Natural killer cell treated with Interleukin-12 subunit alpha and Interleukin-12 subunit beta and Interleukin-15 and Interleukin-18, amount 100 ng/mL, for 72 hours (primary cell): ENCODE measurements around the gene SMIM14. TPM values are rescaled to one million over a fixed set of nuclear protein-coding genes. Genes with fewer than 3 reads are reported as not detected.
"Not testable (repeated sequence)": the region's sequence is repeated elsewhere in the genome, so short reads cannot be mapped to it uniquely, and the experiment has no call there.

ENCODE experiments used
- ATAC-seq, 2 donors: fragments of 150-1000 bp; cut with Tn5 transposase in 1 of 2; sonication (Bioruptor Pico), chemical (Tn5 transposase) in 1 of 2; 2 replicates each; pipeline ENCODE4 v1.10.0; 2021
- DNase-seq: peaks from one replicate; pipeline ENCODE4 v3.0.0; 2022; ENCODE audit warnings: low spot score
- H3K27ac Mint-ChIP-seq, 2 donors: 1 replicate in 1 of 2; 2 replicates in 1 of 2; pipeline ENCODE4 v1.8.0; 2022; ENCODE audit warnings: mixed read lengths in 2 of 2, mild to moderate bottlenecking in 1 of 2, moderate library complexity in 1 of 2
- H3K27me3 Mint-ChIP-seq, 2 donors: 1 replicate in 1 of 2; 2 replicates in 1 of 2; pipeline ENCODE4 v1.8.0; 2022; ENCODE audit warnings: mixed read lengths in 2 of 2
- H3K36me3 Mint-ChIP-seq: one replicate; pipeline ENCODE4 v1.8.0; 2022; ENCODE audit warnings: mixed read lengths
- H3K4me1 Mint-ChIP-seq, 2 donors: 1 replicate in 1 of 2; 2 replicates in 1 of 2; pipeline ENCODE4 v1.8.0; 2022; ENCODE audit warnings: low read depth in 2 of 2, mixed read lengths in 2 of 2, mild to moderate bottlenecking in 1 of 2
- H3K4me3 Mint-ChIP-seq: one replicate; pipeline ENCODE4 v1.8.0; 2022; ENCODE audit warnings: mixed read lengths
- H3K9me3 Mint-ChIP-seq: 2 replicates; pipeline ENCODE4 v1.8.0; 2022; ENCODE audit warnings: mixed read lengths
- total RNA-seq, 2 donors: library from RNA; stranded (reverse); gene quantifications; one replicate each; pipeline ENCODE4 v1.2.3, GENCODE V29; 2022

The SMIM14 gene
- total RNA-seq, 2 donors from 2014 or later = 2.5 to 7.8 TPM

DNA sequence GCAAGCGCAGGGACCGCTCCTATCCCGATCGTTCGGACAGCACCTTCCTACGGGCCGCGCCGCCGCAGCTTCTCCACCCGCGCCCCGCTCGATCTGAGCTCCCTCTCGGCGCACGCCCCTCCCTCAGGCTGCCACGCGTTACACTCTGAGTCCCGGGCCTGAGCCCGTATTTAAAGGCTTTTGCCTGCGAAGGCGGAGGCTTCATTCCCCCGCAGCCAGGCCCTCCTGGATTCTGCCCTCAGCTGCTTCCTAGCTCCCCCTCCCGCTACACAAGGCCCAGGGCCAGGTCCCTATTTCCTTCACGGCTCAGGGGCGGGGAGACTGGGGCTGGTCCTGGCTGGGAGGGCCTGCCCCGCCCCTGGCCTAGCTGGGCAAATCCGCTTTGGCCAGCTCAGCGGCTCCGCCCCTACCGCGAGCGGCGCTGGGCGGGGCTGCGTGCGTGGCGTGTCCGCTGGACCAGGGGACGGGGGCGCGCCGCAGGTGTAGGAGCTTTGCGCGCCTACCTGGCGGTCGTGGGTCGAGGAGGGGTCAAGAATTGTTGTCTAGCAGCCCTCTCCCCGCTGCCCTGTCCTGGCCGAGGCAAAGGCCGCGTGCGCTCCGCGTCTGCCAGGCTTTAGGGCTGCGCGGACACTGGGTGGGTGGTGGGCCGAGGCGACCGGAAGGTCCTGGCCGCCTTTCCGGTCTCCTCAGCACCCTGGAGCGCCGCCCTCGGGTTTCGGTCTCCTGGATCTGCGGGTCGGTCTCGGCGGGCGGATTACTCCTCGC is 111.2 kb downstream of the SMIM14 start, which contains the start of gene UGDH:
Gene UGDH, minus strand, starts transcription at position 144 of the 765 bp plus-strand sequence. CDS start 5,927 bp downstream, outside the sequence.
- H3K27ac Mint-ChIP-seq = peak within 1 kb of the TSS; percentile 77 to 96
- H3K27me3 Mint-ChIP-seq = no peaks in the 10 kb centered on the region
- peaks cover 18% of the 10 kb centered on the region for H3K36me3 Mint-ChIP-seq
- DNase-seq = peak; percentile 95
- peaks cover 16 to 18% of the 10 kb centered on the region in 2 donors for H3K4me1 Mint-ChIP-seq
- peak; percentile 99 for ATAC-seq
- peak within 1 kb of the TSS; percentile 97 for H3K4me3 Mint-ChIP-seq
- no peaks in the 10 kb centered on the region for H3K9me3 Mint-ChIP-seq

DNA sequence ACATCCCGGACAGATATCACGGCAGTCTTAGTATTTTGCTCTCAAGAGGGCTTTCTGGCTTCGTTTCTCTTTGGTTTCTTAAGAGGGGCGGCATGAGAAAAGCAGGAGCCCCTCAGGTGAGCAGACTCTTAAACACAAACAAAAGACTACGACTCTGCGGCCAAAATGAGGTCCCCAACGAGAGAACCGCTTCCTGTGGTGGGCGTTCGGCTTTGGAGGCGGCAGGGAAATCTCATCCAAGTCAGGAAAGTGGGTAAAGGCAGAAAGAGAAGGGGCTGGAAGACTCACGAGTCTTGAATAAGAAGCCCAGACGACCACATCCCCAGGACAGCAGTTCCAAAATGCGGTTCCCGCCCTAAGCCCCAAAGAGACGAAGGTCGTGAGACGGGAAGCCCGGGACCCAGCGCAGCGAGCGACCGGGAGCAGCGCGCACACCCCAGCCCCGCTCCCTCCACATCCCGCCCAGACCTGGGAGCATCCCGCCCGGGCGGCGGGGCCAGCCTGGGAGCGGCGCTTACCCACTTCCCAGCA is 111.8 kb downstream of the SMIM14 start:
- H3K4me3 Mint-ChIP-seq = peak overlapping the region; percentile 97
- peak overlapping the region; percentile 77 to 96 for H3K27ac Mint-ChIP-seq
- H3K36me3 Mint-ChIP-seq = peaks cover 13% of the 10 kb centered on the region
- peaks cover 14 to 18% of the 10 kb centered on the region in 2 donors for H3K4me1 Mint-ChIP-seq
- no peaks in the 10 kb centered on the region for H3K27me3 Mint-ChIP-seq
- no peak for DNase-seq
- H3K9me3 Mint-ChIP-seq = no peaks in the 10 kb centered on the region
- ATAC-seq = peak in 1 of 2 donors; percentile 34

DNA sequence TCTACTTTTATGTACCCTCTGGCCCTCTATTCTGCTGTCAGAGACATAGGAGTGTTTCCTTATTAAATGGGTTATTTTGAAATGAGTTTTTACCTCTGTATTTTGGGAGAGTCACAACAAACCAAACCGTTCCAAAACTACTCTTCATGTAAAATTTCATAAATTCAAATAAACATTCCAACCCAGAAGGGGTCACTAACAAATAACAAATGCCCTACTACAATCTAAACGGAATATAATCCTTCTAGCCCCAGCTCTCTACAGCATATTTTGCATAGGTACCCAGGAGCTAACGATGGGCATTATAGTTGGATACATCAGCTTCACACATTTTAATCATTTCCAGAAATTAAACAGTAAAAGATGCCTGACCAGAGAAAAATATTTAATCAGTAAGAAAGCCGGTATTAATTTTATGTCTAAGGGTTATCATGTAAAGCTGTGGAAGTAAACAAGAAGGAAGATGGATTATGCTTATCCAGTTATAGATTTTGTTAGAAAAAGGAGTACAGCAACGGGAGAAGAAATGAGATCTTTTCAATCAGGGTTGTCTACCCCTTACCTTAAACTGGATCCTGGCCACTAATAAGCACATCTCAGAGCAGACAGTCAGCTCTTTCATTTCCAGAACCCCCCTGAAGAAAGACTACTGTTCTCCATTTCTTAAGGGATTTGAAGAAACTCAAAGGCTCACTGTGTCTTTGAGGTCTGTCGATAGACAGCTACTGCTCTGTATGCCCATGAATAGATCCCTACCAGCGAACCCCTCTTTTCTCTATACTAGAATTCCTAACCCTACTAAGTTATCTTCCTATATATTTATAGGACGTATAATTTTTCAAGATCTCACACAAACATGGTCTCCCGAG is 112.6 kb downstream of the SMIM14 start:
- ATAC-seq = no peak
- peaks cover 7% of the 10 kb centered on the region for H3K36me3 Mint-ChIP-seq
- no peak for DNase-seq
- no peaks in the 10 kb centered on the region for H3K27me3 Mint-ChIP-seq
- H3K27ac Mint-ChIP-seq = peak overlapping the region; percentile 77 to 96
- H3K4me3 Mint-ChIP-seq = peak overlapping the region; percentile 97
- peaks cover 14 to 18% of the 10 kb centered on the region in 2 donors for H3K4me1 Mint-ChIP-seq
- H3K9me3 Mint-ChIP-seq = no peaks in the 10 kb centered on the region

DNA sequence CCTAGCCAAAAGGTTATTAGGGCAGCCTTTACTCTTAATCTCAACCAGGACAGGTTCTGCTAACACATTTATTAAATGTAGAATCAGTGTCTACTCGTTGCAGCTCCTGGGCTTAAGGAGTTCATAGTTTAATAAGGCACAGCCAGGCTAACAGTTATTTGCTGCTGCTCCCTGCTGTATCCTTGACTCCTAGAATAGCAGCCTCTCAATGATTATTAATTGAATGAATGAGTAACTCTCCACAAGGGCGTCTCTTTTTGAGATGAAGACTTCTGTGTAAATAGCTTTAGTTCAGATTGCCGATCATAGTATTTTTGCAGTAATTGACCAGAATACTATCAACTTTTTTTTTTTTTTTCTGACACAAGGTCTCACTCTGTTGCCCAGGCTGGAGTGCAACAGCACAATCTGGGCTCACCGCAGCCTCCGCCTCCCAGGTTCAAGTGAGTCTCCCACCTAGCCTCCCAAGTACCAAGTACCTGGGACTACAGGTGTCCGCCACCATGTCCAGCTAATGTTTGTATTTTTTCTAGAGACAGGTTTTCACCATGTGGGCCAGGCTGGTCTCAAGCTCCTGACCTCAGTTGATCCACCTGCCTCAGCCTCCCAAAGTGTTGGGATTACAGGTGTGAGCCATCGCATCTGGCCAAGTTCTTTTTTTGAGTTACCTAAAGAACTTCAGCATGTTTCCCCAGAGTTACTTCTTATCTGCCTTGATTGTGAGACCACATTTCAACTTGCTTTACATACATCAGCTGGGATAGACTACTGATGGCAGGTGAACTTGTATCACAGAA is 114.3 kb downstream of the SMIM14 start:
- H3K27ac Mint-ChIP-seq = no peak overlapping the region
- no peak for DNase-seq
- no peak overlapping the region for H3K4me3 Mint-ChIP-seq
- no peak for ATAC-seq
- no peaks in the 10 kb centered on the region for H3K9me3 Mint-ChIP-seq
- H3K4me1 Mint-ChIP-seq = peaks cover 14 to 18% of the 10 kb centered on the region in 2 donors
- no peaks in the 10 kb centered on the region for H3K36me3 Mint-ChIP-seq
- no peaks in the 10 kb centered on the region for H3K27me3 Mint-ChIP-seq

DNA sequence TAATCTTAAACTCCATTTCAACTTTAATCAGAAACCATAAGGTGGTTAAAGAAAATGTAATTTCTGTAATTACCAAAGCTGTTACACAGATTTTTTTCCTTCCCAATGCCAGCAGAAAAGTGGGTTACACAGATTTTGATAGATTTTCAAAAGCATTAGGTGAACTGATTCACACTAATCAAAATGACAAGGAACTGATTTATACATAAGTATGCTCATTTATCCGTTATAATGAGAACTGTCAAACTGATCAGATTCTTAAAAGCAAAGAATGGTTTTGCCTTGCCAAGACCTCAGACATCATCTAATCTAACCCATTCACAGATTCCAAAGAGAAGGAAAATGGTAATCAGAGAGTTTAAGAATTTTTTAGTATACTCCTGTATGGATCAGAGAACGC is 116.6 kb downstream of the SMIM14 start:
- ATAC-seq (no peak), DNase-seq (no peak)
- H3K4me1 Mint-ChIP-seq = peaks cover 10 to 13% of the 10 kb centered on the region in 2 donors
- no peak overlapping the region for H3K27ac Mint-ChIP-seq
- H3K27me3 Mint-ChIP-seq = no peaks in the 10 kb centered on the region
- H3K4me3 Mint-ChIP-seq = no peak overlapping the region
- H3K36me3 Mint-ChIP-seq = no peaks in the 10 kb centered on the region
- H3K9me3 Mint-ChIP-seq = no peaks in the 10 kb centered on the region

DNA sequence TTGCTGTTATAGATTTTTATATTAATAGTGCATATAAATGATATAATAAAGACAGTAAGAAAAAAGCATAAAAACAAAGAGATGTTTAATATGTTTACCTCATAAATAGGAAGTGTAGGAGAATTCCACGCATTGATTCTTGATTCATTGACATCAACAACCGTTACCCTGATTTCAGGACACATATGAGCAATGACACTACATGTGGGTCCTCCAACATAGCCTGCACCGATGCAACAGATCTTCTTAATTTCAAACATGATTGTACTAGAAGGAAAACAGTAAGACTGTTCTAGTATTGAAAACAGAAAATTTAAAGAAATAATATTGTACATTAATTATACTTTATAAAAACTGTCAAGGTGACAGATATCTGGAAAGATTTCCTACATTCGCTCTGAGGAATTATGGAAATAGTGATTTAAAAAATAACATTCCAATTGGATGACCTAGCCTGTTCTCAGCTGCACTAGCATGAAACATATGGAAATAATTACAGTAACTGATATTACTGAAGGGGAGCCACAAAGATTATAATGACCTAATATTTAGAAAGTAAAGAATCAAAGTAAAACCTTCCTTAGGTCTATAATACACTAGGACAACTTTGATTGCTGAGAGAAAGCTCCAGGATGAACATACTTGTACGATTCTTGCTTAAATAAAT is 117.3 kb downstream of the SMIM14 start:
- no peak overlapping the region for H3K27ac Mint-ChIP-seq
- no peak for ATAC-seq

DNA sequence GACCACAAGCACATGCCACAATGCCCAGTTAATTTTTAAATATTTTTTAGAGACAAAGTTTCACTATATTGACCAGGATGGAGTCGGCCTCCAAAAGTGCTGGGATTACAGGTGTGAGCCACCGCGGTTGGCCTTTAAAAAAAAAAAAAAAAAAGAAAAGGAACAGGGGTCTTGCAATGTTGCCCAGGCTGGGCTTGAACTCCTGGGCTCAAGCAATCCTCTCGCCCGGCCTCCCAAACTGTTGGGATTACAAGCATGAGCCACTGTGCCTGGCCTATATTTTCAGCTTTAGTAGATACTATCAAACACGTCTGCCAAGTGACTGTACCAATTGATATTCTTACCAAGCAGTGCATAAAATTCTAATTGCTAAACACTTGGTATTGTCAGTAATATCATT is 120.2 kb downstream of the SMIM14 start:
- ATAC-seq = no peak

More for the DNA sequence above, 117.3 kb downstream of the SMIM14 start:
- Mint-ChIP-seq H3K4me3 (no peak overlapping the region), H3K36me3 (no peaks in the 10 kb centered on the region), H3K9me3 (no peaks in the 10 kb centered on the region), H3K4me1 (peaks cover 7% of the 10 kb centered on the region in 2 donors), H3K27me3 (no peaks in the 10 kb centered on the region)
- no peak for DNase-seq

DNA sequence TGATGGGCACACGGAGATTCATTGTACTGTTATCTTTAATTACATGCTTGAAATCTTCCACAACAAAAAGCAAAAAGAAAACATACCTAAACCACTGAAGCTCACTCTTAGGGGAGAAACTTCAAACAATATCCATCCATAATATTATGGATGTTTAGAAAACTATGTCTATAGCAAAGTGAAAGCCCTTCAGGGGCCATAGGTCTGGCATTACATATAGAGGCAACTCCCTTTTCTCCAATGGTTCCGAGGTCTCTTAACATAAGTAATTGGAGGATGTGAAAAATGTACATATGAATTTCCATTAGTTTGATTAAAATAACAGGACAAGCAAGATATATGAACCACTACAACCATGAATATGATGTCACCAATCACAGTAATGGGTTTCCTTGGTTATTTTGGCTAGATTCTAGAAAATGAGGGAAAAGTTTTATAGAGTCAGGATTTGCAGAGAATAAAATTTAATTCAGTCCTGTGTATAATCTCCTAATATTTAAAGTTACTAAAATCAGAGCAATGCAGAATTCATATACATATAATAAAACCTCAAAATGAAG is 122.2 kb downstream of the SMIM14 start:
- ATAC-seq (no peak), DNase-seq (no peak)
- Mint-ChIP-seq H3K4me3 (no peak overlapping the region), H3K36me3 (peaks cover 5% of the 10 kb centered on the region), H3K27ac (no peak overlapping the region), H3K9me3 (no peaks in the 10 kb centered on the region), H3K4me1 (no peaks in the 10 kb centered on the region), H3K27me3 (no peaks in the 10 kb centered on the region)

More for the DNA sequence above, 120.2 kb downstream of the SMIM14 start:
- no peak for DNase-seq
- no peaks in the 10 kb centered on the region for H3K4me1 Mint-ChIP-seq
- no peaks in the 10 kb centered on the region for H3K36me3 Mint-ChIP-seq
- H3K4me3 Mint-ChIP-seq = no peak overlapping the region
- no peaks in the 10 kb centered on the region for H3K27me3 Mint-ChIP-seq
- H3K27ac Mint-ChIP-seq = no peak overlapping the region
- H3K9me3 Mint-ChIP-seq = no peaks in the 10 kb centered on the region

DNA sequence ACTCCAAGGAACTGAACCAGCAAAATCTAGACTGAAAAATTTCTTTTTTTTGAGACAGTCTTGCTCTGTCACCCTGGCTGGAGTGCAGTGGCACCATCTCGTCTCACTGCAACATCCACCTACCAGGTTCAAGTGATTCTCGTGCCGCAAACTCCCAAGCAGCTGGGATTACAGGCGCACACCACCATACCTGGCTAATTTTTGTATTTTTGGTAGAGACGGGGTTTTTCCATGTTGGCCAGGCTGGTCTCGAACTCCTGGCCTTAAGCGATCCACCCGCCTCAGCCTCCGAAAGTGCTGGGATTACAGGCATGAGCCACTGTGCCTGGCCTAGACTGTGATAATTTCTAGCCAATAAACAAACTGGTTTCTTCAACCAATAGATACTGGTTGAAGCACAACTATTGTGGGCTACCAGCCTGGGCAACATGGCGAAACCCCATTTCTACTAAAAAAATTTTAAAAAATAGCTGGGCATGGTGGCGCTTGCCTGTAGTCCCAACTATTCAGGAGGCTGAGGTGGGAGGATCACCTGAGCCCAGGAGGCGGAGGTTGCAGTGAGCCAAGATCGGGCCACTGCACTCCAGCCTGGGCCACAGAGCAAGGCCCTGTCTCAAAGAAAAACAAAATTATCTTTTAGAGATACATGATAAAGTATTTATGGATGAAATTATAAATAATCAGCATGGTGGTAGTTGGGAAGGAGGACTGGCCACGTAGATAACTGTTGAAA is 122.8 kb downstream of the SMIM14 start:
- not testable (repeated sequence) for H3K4me3 Mint-ChIP-seq, H3K27ac Mint-ChIP-seq, ATAC-seq, H3K4me1 Mint-ChIP-seq, H3K36me3 Mint-ChIP-seq, H3K9me3 Mint-ChIP-seq, H3K27me3 Mint-ChIP-seq, DNase-seq

DNA sequence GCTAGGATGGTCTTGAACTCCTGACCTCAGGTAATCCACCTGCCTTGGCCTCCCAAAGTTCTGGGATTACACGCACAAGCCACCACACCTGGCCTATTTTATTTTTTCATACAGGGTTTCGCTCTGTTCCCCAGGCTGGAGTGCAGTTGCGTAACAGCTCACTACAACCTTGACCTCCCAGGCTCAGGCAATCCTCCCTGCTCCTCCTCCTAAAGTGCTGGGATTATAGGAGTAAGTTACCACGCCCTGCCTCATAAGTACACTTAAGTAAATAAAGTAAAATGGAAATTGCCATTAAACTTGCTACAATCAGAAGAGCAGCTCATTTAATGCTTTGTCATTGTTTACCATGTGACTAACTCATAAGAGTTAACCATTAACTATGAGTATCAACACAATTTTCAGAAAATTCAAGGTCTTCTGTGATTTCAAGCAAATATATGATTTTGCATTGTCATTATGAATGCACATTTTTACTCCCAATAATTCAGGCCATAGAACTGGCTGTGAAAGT is 123.7 kb downstream of the SMIM14 start:
- H3K27ac Mint-ChIP-seq = no peak overlapping the region
- no peak for ATAC-seq

DNA sequence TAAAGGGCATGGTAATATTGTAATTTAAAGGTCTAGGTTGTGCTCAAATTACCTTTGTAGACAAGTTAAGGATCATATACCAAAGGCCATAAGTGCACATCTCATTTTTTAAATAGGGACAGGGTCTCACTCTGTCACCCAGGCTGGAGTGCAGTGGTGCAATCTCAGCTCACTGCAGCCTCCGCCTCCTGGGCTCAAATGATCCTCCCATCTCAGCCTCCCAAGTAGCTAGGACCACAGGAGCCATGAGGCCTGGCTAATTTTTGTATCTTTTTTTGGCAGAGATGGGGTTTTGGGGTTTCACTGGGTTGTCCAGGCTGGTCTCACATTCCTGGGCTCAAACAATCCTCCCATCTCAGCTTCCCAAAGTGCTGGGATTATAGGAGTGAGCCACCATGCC is 124.4 kb downstream of the SMIM14 start:
- not testable (repeated sequence) for H3K36me3 Mint-ChIP-seq, H3K9me3 Mint-ChIP-seq, H3K4me3 Mint-ChIP-seq, DNase-seq, H3K27ac Mint-ChIP-seq, ATAC-seq, H3K27me3 Mint-ChIP-seq, H3K4me1 Mint-ChIP-seq

More for the DNA sequence above, 123.7 kb downstream of the SMIM14 start:
- Mint-ChIP-seq H3K27me3 (no peaks in the 10 kb centered on the region), H3K9me3 (no peaks in the 10 kb centered on the region), H3K36me3 (peaks cover 5% of the 10 kb centered on the region), H3K4me3 (no peak overlapping the region), H3K4me1 (no peaks in the 10 kb centered on the region)
- no peak for DNase-seq

DNA sequence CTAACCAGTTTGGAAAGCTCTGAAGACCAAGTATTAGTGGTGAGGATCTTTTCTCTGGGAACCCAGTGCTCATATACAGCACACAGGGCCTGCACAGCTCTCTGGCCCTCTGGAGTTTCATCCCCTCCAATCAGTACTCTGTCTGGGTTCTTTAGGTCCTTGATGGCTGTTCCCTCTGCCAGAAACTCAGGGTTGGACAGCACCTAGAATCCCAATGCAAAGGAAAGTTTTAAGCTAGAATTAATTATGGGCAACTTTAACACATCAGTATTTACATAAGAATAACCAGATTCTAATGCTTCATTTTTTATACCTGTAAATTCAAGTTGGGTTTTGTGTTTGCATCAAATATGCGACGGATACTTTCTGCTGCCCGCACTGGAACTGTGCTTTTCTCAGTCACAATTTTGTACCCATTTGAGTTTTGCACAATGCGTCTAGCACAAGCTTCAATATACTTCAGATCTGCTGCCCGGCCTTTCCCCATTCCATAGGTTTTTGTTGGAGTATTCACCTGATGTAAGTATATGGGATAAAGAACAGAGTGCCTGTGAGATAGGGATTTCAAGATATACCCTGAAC is 128.2 kb downstream of the SMIM14 start:
- peaks cover 9% of the 10 kb centered on the region for H3K36me3 Mint-ChIP-seq
- no peaks in the 10 kb centered on the region for H3K9me3 Mint-ChIP-seq
- DNase-seq = no peak
- H3K4me1 Mint-ChIP-seq = no peaks in the 10 kb centered on the region
- no peaks in the 10 kb centered on the region for H3K27me3 Mint-ChIP-seq
- no peak overlapping the region for H3K4me3 Mint-ChIP-seq
- ATAC-seq = no peak
- no peak overlapping the region for H3K27ac Mint-ChIP-seq
